K562 (cell line): ENCODE results near the gene VPS26A. TPM values are rescaled to one million over a fixed set of nuclear protein-coding genes. Genes with fewer than 3 reads are reported as not detected.

Source experiments
- ASH1L ChIP-seq: fragments of 450-650 bp; IDR thresholded peaks from 2 replicates; pipeline ENCODE4 v1.6.1; 2018; ENCODE audit warnings: borderline replicate concordance, mild to moderate bottlenecking, low read depth; ENCODE audit not compliant: partially characterized antibody
- BRCA1 ChIP-seq, 2 experiments: fragments of 450-650 bp in 1 of 2; sonication (generic) in 1 of 2; formaldehyde crosslinking in 1 of 2; IDR thresholded peaks; 2 replicates each; pipeline versions ENCODE4 v1.5.0 to v1.6.1; 2017 to 2020; ENCODE audit warnings: mild to moderate bottlenecking in 1 of 2, missing genetic modification reagents in 1 of 2
- CEBPB ChIP-seq: fragments of 450-650 bp; IDR thresholded peaks from 2 replicates; pipeline ENCODE4 v1.6.1; 2016; ENCODE audit warnings: missing genetic modification characterization, missing compliant biosample characterization
- HMGXB4 ChIP-seq: sonication (generic); formaldehyde crosslinking; IDR thresholded peaks from 2 replicates; pipeline ENCODE4 v1.8.1; 2023; ENCODE audit warnings: mild to moderate bottlenecking, missing genetic modification reagents
- IFI16 ChIP-seq: fragments of 250-450 bp; sonication (Bioruptor Pico); IDR thresholded peaks from 2 replicates; pipeline ENCODE4 v2.1.2; 2022; ENCODE audit warnings: mild to moderate bottlenecking, inconsistent platforms
- LCOR ChIP-seq: sonication (generic); formaldehyde crosslinking; IDR thresholded peaks from 2 replicates; pipeline ENCODE4 v1.8.0; 2022; ENCODE audit warnings: mild to moderate bottlenecking, missing genetic modification reagents
- MTA2 ChIP-seq: fragments of 450-650 bp; IDR thresholded peaks from 2 replicates; pipeline ENCODE4 v1.6.1; 2016; ENCODE audit warnings: low read depth
- NFATC3 ChIP-seq: fragments of 450-650 bp; IDR thresholded peaks from 2 replicates; pipeline ENCODE4 v1.6.1; 2017; ENCODE audit warnings: mild to moderate bottlenecking
- NFE2L1 ChIP-seq: fragments of 450-650 bp; IDR thresholded peaks from 2 replicates; pipeline ENCODE4 v1.6.1; 2016; ENCODE audit warnings: missing genetic modification characterization, low read depth, mild to moderate bottlenecking, missing compliant biosample characterization, moderate library complexity, borderline replicate concordance
- SMARCA5 ChIP-seq: fragments of 450-650 bp; IDR thresholded peaks from 2 replicates; pipeline ENCODE4 v1.6.1; 2016
- SOX6 ChIP-seq: fragments of 450-650 bp; IDR thresholded peaks from 2 replicates; pipeline ENCODE4 v1.6.1; 2014; ENCODE audit warnings: mild to moderate bottlenecking
- ZBTB12 ChIP-seq: fragments of 250-450 bp; sonication (Bioruptor Pico); IDR thresholded peaks from 2 replicates; pipeline ENCODE4 v1.4.0; 2020
- ZNF146 ChIP-seq: IDR thresholded peaks from one replicate; pipeline ENCODE4 v1.6.1; 2018; ENCODE audit warnings: missing compliant biosample characterization; ENCODE audit not compliant: unreplicated experiment
- polyA plus RNA-seq, 8 experiments: library from polyadenylated mRNA; depleted of rRNA in 4 of 8; stranded (reverse) in 5 of 8; unstranded in 3 of 8; fragments of >200 nt; fragmentation: Nextera tagmentation in 2 of 8; fragmentation: Illumina TruSeq in 1 of 8; extraction: Ambion mirVana in 2 of 8; extraction: Trizol in 1 of 8; gene quantifications; 2 replicates each; pipeline versions ENCODE4 v1.2.1 to v1.2.3, GENCODE V29; 2011 to 2014; ENCODE audit warnings: inconsistent platforms in 1 of 8, missing spikeins in 1 of 8
- total RNA-seq, 7 experiments: library from RNA; depleted of rRNA in 6 of 7; stranded (reverse); fragments of >200 nt in 6 of 7; fragmentation: Illumina TruSeq in 2 of 7; extraction: Trizol in 2 of 7; gene quantifications; 2 replicates each; pipeline versions ENCODE4 v1.2.1 to v1.2.3, GENCODE V29; 2011 to 2021; ENCODE audit warnings: low replicate concordance in 1 of 7
- TF ChIP-seq, protein P1 (sequence below): fragments of 200-400 bp; formaldehyde crosslinking; IDR thresholded peaks from 2 replicates; pipeline ENCODE4 v1.6.1; 2017; ENCODE audit warnings: mild to moderate bottlenecking, low read depth, low read length, moderate library complexity
- TF ChIP-seq, protein P2 (sequence below): fragments of 450-650 bp; formaldehyde crosslinking; IDR thresholded peaks from 2 replicates; pipeline ENCODE4 v1.4.0; 2020; ENCODE audit warnings: mild to moderate bottlenecking
- TF ChIP-seq, protein P3 (sequence below), 2 experiments: fragments of 450-650 bp in 1 of 2; sonication (generic) in 1 of 2; formaldehyde crosslinking in 1 of 2; IDR thresholded peaks in 1 of 2; conservative IDR thresholded peaks in 1 of 2; 2 replicates each; pipeline versions ENCODE4 v1.6.1 to v1.8.1; 2016 to 2023; ENCODE audit warnings: mild to moderate bottlenecking in 2 of 2, moderate library complexity in 2 of 2, inconsistent platforms in 1 of 2, missing genetic modification reagents in 1 of 2

VPS26A gene
- total and polyA plus RNA-seq, 9 of the 15 experiments (the other 6 are each of a cell fraction or from before 2014, with no cell fraction given), result 47.1 to 137 (median 69.3) TPM

DNA sequence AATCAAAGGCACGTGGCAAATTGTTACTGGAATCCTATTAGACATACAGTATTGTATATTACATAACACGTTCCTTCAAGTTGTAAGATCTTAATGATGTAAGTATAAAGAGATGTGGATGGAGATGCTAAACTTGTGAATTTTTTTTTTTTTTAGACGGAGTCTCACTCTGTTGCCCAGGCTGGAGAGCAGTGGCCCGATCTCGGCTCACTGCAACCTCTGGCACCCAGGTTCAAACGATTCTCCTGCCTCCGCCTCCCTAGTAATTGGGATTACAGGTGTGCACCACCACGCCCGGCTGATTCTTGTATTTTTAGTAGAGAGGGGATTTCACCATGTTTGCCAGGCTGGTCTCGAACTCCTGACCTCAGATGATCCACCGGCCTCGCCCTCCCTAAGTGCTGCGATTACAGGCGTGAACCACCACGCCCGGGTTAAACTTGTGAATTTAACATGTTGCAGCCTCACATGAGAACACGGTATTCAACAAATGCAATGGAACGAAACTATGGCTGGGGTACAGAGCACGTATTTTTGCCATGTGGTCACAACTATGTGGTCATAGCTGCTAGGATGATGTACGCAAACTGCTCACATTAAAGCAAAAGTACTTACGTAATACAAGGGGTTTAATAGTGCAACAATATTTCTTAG lies 55.2 kb downstream of the VPS26A start (continued):
- TF ChIP-seq, protein P1, sequence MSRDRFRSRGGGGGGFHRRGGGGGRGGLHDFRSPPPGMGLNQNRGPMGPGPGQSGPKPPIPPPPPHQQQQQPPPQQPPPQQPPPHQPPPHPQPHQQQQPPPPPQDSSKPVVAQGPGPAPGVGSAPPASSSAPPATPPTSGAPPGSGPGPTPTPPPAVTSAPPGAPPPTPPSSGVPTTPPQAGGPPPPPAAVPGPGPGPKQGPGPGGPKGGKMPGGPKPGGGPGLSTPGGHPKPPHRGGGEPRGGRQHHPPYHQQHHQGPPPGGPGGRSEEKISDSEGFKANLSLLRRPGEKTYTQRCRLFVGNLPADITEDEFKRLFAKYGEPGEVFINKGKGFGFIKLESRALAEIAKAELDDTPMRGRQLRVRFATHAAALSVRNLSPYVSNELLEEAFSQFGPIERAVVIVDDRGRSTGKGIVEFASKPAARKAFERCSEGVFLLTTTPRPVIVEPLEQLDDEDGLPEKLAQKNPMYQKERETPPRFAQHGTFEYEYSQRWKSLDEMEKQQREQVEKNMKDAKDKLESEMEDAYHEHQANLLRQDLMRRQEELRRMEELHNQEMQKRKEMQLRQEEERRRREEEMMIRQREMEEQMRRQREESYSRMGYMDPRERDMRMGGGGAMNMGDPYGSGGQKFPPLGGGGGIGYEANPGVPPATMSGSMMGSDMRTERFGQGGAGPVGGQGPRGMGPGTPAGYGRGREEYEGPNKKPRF, result no peak
- TF ChIP-seq NFATC3 (no peak), LCOR (CRISPR knock-in tag) (no peak), MTA2 (no peak), NFE2L1 (tag) (no peak), SMARCA5 (peak; percentile 78; the same call in 1 of the 2 replicates), ZNF146 (CRISPR knock-in tag) (no peak), SOX6 (no peak), HMGXB4 (CRISPR knock-in tag) (no peak), BRCA1 (IDR thresholded peaks at IDR 0.05) (no peak), BRCA1 (CRISPR knock-in tag; IDR thresholded peaks at IDR 0.05) (no peak), ZBTB12 (CRISPR knock-in tag) (no peak), IFI16 (CRISPR knock-in tag) (no peak), CEBPB (tag) (peak; percentile 97), ASH1L (no peak)
- TF ChIP-seq, protein P2, sequence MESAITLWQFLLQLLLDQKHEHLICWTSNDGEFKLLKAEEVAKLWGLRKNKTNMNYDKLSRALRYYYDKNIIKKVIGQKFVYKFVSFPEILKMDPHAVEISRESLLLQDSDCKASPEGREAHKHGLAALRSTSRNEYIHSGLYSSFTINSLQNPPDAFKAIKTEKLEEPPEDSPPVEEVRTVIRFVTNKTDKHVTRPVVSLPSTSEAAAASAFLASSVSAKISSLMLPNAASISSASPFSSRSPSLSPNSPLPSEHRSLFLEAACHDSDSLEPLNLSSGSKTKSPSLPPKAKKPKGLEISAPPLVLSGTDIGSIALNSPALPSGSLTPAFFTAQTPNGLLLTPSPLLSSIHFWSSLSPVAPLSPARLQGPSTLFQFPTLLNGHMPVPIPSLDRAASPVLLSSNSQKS (CRISPR knock-in tag), result no peak
- TF ChIP-seq, protein P3, sequence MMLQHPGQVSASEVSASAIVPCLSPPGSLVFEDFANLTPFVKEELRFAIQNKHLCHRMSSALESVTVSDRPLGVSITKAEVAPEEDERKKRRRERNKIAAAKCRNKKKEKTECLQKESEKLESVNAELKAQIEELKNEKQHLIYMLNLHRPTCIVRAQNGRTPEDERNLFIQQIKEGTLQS (IDR thresholded peaks at IDR 0.05), result no peak; the same call in 1 of the 2 replicates
- TF ChIP-seq, protein P3 (CRISPR knock-in tag; conservative IDR thresholded peaks at IDR 0.05), result peak; percentile 2; the same call in 1 of the 2 replicates
